Lower lobe of right lung (tissue), 2 donors: ENCODE results near the gene FAM20B. TPM values are rescaled to one million over a fixed set of nuclear protein-coding genes. Genes with fewer than 3 reads are reported as not detected.

Experiments
- ATAC-seq, 2 donors: fragments of 200-7000 bp; cut with Tn5 transposase; one replicate each; pipeline ENCODE4 v1.9.1; 2020 to 2022; ENCODE audit warnings: mild to moderate bottlenecking in 2 of 2, moderate library complexity in 2 of 2
- DNase-seq: peaks from one replicate; pipeline ENCODE4 v3.0.0-alpha.2; 2020
- H3K27ac ChIP-seq: fragments of 200-600 bp; one replicate; pipeline ENCODE4 v1.8.0; 2022
- H3K27me3 ChIP-seq: fragments of 200-600 bp; one replicate; pipeline ENCODE4 v1.8.0; 2022; ENCODE audit warnings: low read depth
- H3K36me3 ChIP-seq: fragments of 200-600 bp; one replicate; pipeline ENCODE4 v1.8.0; 2022; ENCODE audit warnings: mild to moderate bottlenecking
- H3K4me1 ChIP-seq: fragments of 200-600 bp; one replicate; pipeline ENCODE4 v1.8.0; 2022
- H3K4me3 ChIP-seq: fragments of 200-600 bp; one replicate; pipeline ENCODE4 v1.8.0; 2022; ENCODE audit warnings: mild to moderate bottlenecking
- H3K9me3 ChIP-seq: fragments of 200-600 bp; one replicate; pipeline ENCODE4 v1.8.0; 2022
- intact Hi-C: fragments of 100-400 bp; cut with DNase I; formaldehyde crosslinking; loops from one replicate; pipeline ENCODE4 v1.11.0; 2022
- total RNA-seq: library from RNA; stranded (reverse); fragmentation: NEBNext Ultra II Directional; extraction: Animal tissue kit (Norgen Biotek cat#: 25700); gene quantifications from one replicate; pipeline ENCODE4 v1.2.1, GENCODE V29; 2021
- TF ChIP-seq, protein P1 (sequence below): fragments of 200-600 bp; IDR thresholded peaks from one replicate; pipeline ENCODE4 v1.8.0; 2022; ENCODE audit warnings: antibody characterized with exemption, mild to moderate bottlenecking
- donor health status: DM: no; HTN: yes; CAD: no; lungs with severe emphysema.

Gene FAM20B
- total RNA-seq, 1 donor from 2014 or later = 38.2 TPM

DNA sequence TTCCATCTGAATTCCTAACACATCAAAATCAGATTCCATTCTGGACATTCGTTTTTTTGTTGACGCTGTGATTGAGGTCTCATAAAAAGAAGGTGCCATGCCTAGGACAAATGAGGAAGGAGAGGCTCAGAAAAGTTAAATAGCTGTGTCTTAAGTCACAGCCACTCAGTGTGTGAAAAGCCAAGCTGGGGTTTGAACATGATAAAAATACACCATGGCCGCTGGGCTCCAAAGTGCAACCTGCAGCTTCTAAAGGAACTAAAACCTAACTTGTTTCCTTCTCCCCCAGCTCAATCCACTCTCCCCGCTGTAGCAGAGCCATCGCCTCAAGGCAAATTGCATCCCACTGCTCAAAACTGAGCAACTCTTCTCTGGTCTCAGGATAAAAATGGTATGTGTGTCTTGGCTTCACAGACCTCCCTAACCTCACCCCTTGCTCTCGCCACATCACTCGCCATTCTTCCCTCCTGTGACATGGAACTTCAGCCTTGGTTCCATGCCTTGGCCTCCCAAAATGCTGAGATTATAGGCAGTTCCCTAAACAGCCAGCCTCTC is 22.1 kb upstream of the FAM20B start:
- no peaks in the 10 kb centered on the region for H3K36me3 ChIP-seq
- H3K9me3 ChIP-seq = no peaks in the 10 kb centered on the region
- intact Hi-C loops = loop anchor here (10.0 kb wide), 1 partner anchor 469 kb away; no protein-coding TSS in a partner anchor
- H3K27ac ChIP-seq = no peak overlapping the region
- DNase-seq (no peak), ATAC-seq (no peak)
- H3K4me3 ChIP-seq = no peak overlapping the region
- peaks cover 4% of the 10 kb centered on the region for H3K27me3 ChIP-seq
- TF ChIP-seq, protein P1, sequence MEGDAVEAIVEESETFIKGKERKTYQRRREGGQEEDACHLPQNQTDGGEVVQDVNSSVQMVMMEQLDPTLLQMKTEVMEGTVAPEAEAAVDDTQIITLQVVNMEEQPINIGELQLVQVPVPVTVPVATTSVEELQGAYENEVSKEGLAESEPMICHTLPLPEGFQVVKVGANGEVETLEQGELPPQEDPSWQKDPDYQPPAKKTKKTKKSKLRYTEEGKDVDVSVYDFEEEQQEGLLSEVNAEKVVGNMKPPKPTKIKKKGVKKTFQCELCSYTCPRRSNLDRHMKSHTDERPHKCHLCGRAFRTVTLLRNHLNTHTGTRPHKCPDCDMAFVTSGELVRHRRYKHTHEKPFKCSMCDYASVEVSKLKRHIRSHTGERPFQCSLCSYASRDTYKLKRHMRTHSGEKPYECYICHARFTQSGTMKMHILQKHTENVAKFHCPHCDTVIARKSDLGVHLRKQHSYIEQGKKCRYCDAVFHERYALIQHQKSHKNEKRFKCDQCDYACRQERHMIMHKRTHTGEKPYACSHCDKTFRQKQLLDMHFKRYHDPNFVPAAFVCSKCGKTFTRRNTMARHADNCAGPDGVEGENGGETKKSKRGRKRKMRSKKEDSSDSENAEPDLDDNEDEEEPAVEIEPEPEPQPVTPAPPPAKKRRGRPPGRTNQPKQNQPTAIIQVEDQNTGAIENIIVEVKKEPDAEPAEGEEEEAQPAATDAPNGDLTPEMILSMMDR = no peak
- peaks cover 7% of the 10 kb centered on the region for H3K4me1 ChIP-seq

DNA sequence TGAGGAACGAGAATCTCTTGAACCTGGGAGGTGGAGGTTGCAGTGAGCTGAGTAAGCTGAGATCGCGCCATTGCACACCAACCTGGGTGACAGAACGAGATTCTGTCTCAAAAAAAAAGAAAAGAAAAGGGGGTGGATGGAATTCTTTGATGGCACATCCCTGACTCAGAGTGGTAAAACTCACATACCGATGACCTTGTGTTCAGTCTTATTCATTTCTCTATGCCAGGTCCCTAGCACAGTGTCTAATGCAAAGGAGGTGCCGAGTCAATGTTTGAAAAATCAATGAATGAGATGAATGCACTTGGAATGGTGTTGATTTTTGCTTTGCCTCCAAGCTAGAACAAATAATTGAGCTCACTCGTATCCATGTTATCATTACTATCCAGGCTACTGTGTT is 18.5 kb upstream of the FAM20B start:
- no peaks in the 10 kb centered on the region for H3K9me3 ChIP-seq
- peaks cover 7% of the 10 kb centered on the region for H3K4me1 ChIP-seq
- intact Hi-C loops = loop anchor here (10.0 kb wide), 1 partner anchor 472 kb away; no protein-coding TSS in a partner anchor
- H3K27ac ChIP-seq = no peak overlapping the region
- ATAC-seq (no peak), DNase-seq (no peak)
- H3K36me3 ChIP-seq = no peaks in the 10 kb centered on the region
- TF ChIP-seq, protein P1 = no peak
- H3K27me3 ChIP-seq = peaks cover 4% of the 10 kb centered on the region
- no peak overlapping the region for H3K4me3 ChIP-seq

DNA sequence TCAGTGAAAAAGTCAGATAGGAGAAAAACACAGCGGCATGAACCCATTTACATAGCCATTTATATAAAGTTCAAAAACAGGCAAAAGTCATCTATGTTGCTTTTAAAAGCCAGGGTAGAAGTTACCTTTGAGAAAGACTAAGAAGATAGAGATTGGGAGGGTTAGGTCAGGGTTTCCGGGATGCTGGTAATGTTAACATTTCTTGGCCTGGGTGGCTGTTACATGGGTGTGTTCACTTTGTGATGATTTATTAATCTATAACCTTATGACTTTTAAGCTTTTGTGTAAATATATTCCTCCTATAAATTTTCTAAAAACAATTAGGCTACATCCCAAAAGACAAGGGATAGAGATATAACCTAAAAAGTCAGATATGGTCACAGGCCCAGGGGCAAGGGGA is 15.0 kb upstream of the FAM20B start:
- Histone ChIP-seq H3K36me3 (no peaks in the 10 kb centered on the region), H3K9me3 (no peaks in the 10 kb centered on the region), H3K27me3 (peaks cover 4% of the 10 kb centered on the region), H3K4me3 (no peak overlapping the region), H3K4me1 (no peaks in the 10 kb centered on the region), H3K27ac (no peak overlapping the region)
- ATAC-seq (no peak), DNase-seq (no peak)
- TF ChIP-seq, protein P1 = no peak
- intact Hi-C loops = no loop called here

DNA sequence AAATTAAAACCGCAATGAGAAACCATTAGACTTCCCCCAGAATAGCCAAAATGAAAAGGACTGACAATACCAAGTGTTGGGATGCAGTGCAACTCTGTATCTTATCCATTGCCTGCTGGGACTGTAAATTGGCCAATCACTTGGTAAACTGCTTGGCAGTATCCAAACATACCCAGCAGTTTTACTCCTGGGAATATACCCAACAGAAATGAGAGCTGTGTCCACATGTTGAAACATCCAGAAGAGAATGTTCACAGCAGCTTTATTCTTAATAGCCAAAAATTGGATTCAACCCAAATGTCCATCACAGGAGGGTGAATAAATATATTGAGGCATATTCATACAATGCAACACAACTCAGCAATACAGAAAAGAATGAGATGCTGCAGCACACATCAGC is 13.7 kb upstream of the FAM20B start:
- Histone ChIP-seq H3K27ac (no peak overlapping the region), H3K9me3 (no peaks in the 10 kb centered on the region), H3K36me3 (no peaks in the 10 kb centered on the region), H3K4me3 (no peak overlapping the region), H3K4me1 (peaks cover 9% of the 10 kb centered on the region), H3K27me3 (peaks cover 4% of the 10 kb centered on the region)
- ATAC-seq = no peak
- DNase-seq = no peak
- intact Hi-C loops = no loop called here
- TF ChIP-seq, protein P1 = no peak

DNA sequence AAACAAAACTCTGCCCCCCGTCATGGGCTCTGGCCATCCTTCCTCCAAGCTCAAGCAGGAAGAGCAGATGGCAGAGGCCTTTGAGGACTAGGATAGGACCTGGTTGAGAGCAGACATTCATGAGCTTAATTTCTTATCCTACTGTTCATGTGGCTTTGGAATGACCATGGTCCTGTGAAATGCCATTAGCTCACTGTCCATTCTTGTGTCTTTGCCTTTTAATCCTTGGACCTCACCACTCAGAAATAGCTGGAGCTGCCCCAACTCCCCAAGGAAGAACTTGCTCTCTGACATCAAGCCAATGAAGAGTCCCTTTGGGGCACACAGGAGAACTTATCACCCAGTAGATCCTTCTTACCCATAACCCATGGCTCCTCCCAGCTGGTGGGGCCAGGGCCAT is 11.6 kb upstream of the FAM20B start:
- no peak overlapping the region for H3K27ac ChIP-seq
- H3K4me3 ChIP-seq = no peak overlapping the region
- no peaks in the 10 kb centered on the region for H3K9me3 ChIP-seq
- H3K36me3 ChIP-seq = no peaks in the 10 kb centered on the region
- DNase-seq (no peak), ATAC-seq (no peak)
- H3K27me3 ChIP-seq = no peaks in the 10 kb centered on the region
- intact Hi-C loops = no loop called here
- TF ChIP-seq, protein P1 = no peak
- H3K4me1 ChIP-seq = peaks cover 22% of the 10 kb centered on the region
